Keratinocyte (primary cell): ENCODE results near the gene RHOB. TPM values are rescaled to one million over a fixed set of nuclear protein-coding genes. Genes with fewer than 3 reads are reported as not detected.

Experiments used
- DNase-seq: peaks from one replicate; pipeline ENCODE4 v3.0.0-alpha.2; 2011; ENCODE audit warnings: low read depth, missing footprints, low spot score
- FAIRE-seq: peaks from 2 replicates; lab custom pipeline; 2011; peaks lifted over from hg19 to GRCh38; lab: Jason Lieb, UNC
- H2AFZ ChIP-seq: 2 replicates; pipeline ENCODE4 v1.6.0; 2012; ENCODE audit warnings: low read length, control low read depth, inconsistent platforms; ENCODE audit not compliant: control insufficient read depth
- H3K27ac ChIP-seq: 2 replicates; pipeline ENCODE4 v1.5.1; 2011; ENCODE audit warnings: low read length; ENCODE audit not compliant: control insufficient read depth, insufficient read depth
- H3K27me3 ChIP-seq: 3 replicates; pipeline ENCODE4 v1.6.0; 2011; ENCODE audit warnings: low read length; ENCODE audit not compliant: control insufficient read depth, insufficient read depth; ENCODE audit errors: extremely low read depth
- H3K36me3 ChIP-seq, 2 experiments: 2 replicates in 1 of 2; 3 replicates in 1 of 2; pipeline ENCODE4 v1.5.1; 2011; ENCODE audit warnings: low read length in 2 of 2, mild to moderate bottlenecking in 1 of 2; ENCODE audit not compliant: control insufficient read depth in 2 of 2, insufficient read depth in 2 of 2; ENCODE audit errors: extremely low read depth in 1 of 2
- H3K4me1 ChIP-seq: 3 replicates; pipeline ENCODE4 v1.5.1; 2011; ENCODE audit warnings: low read length; ENCODE audit not compliant: control insufficient read depth, insufficient read depth; ENCODE audit errors: extremely low read depth
- H3K4me2 ChIP-seq: 3 replicates; pipeline ENCODE4 v1.6.0; 2011; ENCODE audit warnings: low read depth, low read length; ENCODE audit not compliant: control insufficient read depth, insufficient read depth; ENCODE audit errors: extremely low read depth
- H3K4me3 ChIP-seq, 3 experiments: fragments of 200-600 bp in 1 of 3; sonication (generic) in 1 of 3; 2 replicates in 2 of 3; 3 replicates in 1 of 3; pipeline ENCODE4 v1.5.1; 2011 to 2016; ENCODE audit warnings: low read length in 3 of 3, mild to moderate bottlenecking in 3 of 3, control low read depth in 2 of 3, inconsistent platforms in 1 of 3, low read depth in 1 of 3, mixed read lengths in 1 of 3, mixed run types in 1 of 3, moderate library complexity in 1 of 3; ENCODE audit not compliant: control insufficient read depth in 2 of 3, insufficient read depth in 2 of 3; ENCODE audit errors: extremely low read depth in 1 of 3
- H3K79me2 ChIP-seq: 2 replicates; pipeline ENCODE4 v1.6.0; 2012; ENCODE audit warnings: low read length; ENCODE audit not compliant: control insufficient read depth, insufficient read depth
- H3K9ac ChIP-seq: 3 replicates; pipeline ENCODE4 v1.6.0; 2011; ENCODE audit warnings: low read length; ENCODE audit not compliant: control insufficient read depth, insufficient read depth; ENCODE audit errors: extremely low read depth
- H3K9me1 ChIP-seq: 3 replicates; pipeline ENCODE4 v1.6.0; 2011; ENCODE audit warnings: low read length; ENCODE audit not compliant: control insufficient read depth, insufficient read depth; ENCODE audit errors: extremely low read depth
- H3K9me3 ChIP-seq: 2 replicates; pipeline ENCODE4 v1.5.1; 2012; ENCODE audit warnings: low read depth, low read length; ENCODE audit not compliant: control insufficient read depth
- H4K20me1 ChIP-seq: 3 replicates; pipeline ENCODE4 v1.6.0; 2011; ENCODE audit warnings: low read length; ENCODE audit not compliant: control insufficient read depth, insufficient read depth; ENCODE audit errors: extremely low read depth
- EZH2 ChIP-seq: IDR thresholded peaks from one replicate; pipeline ENCODE4 v1.6.1; 2012; ENCODE audit warnings: inconsistent platforms, mild to moderate bottlenecking, low read length, moderate library complexity
- dilution Hi-C: fragments of 300-500 bp; cut with MboI; formaldehyde crosslinking; loops from one replicate; pipeline ENCODE4 v1.7.0; 2020; ENCODE audit warnings: low sequenced_read_pairs; ENCODE audit not compliant: extremely low pct_ligation_motif_present
- polyA plus RNA-seq, 5 experiments: library from polyadenylated mRNA; depleted of rRNA in 3 of 5; stranded (reverse) in 3 of 5; stranded (forward) in 1 of 5; unstranded in 1 of 5; fragments of >200 nt; gene quantifications; 1 replicate in 1 of 5; 2 replicates in 3 of 5; 3 replicates in 1 of 5; pipeline versions ENCODE4 v1.2.1 to v1.2.3, GENCODE V29; 2011 to 2012; ENCODE audit warnings: missing spikeins in 2 of 5, low read depth in 1 of 5, low replicate concordance in 1 of 5
- TF ChIP-seq, protein P1 (sequence below), 3 experiments: IDR thresholded peaks in 1 of 3; conservative IDR thresholded peaks in 1 of 3; optimal IDR thresholded peaks in 1 of 3; 2 replicates in 2 of 3; 3 replicates in 1 of 3; pipeline versions ENCODE3 to v1.5.1; 2011; ENCODE audit warnings: low read length in 3 of 3, mild to moderate bottlenecking in 3 of 3, moderate library complexity in 2 of 3, control low read depth in 1 of 3, inconsistent platforms in 1 of 3; ENCODE audit not compliant: insufficient read depth in 2 of 3; ENCODE audit errors: extremely low read depth in 1 of 3

RHOB gene
- polyA plus RNA-seq, 1 donor (not counting 4 experiments of a cell fraction or from before 2014, with no cell fraction given) = 23.6 TPM

DNA sequence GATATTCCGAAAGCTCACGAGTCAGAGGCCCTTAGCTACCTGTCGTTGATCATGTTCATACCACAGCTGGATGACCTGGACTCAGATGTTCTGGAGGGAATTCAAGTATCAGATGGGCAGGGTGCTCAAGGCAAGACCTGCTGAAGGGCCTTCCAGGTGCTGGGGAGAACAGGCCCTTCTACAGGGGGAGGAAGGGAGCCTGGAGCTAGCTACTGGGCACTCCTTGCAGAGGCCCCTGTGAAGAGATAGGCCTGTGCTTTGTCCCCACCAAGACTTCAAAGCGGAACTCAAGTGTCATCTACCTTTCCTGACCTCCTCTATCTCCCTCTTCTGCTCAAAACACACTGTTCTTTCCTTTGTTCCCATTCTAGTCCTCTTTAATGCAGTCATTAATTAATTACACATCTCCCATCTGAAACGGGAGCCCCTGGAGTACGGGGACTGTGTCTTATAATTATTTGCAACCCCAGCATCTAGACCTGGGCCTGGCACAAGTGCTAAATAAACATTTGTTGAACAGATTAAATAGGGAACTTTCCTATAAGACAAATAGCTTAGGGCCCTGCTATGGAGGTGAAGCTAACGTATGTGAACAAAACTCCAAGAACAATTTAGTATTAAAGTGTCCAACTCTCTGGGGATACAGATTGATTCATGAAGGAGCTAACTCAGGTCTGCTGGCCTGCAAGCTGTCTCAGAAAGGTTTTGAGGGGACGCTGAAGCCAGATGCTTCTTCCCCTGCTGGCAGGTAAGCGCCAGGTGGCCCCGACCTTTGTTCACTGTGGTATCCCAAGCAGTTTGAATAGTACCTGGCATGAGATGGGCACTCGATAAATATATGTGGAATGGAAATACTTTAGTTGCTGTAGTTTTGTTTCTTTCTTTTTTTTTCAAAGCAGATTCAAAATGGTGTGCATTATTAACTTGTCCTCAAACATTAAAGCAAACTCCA, 22.0 kb downstream of the RHOB start:
- H3K4me3 ChIP-seq = no peak overlapping the region
- dilution Hi-C loops = no loop called here
- H3K4me1 ChIP-seq = peaks cover 9% of the 10 kb centered on the region
- H3K4me2 ChIP-seq = no peak overlapping the region
- H3K79me2 ChIP-seq = no peaks in the 10 kb centered on the region
- H3K9me1 ChIP-seq = no peaks in the 10 kb centered on the region
- H3K9ac ChIP-seq = no peak overlapping the region
- H2AFZ ChIP-seq = no peak overlapping the region
- H3K27ac ChIP-seq = no peak overlapping the region
- no peaks in the 10 kb centered on the region for H3K27me3 ChIP-seq
- DNase-seq (no peak), FAIRE-seq (no peak)
- no peaks in the 10 kb centered on the region for H4K20me1 ChIP-seq
- H3K36me3 ChIP-seq = no peaks in the 10 kb centered on the region
- no peaks in the 10 kb centered on the region for H3K9me3 ChIP-seq
- TF ChIP-seq EZH2 = no peak
- TF ChIP-seq, protein P1, sequence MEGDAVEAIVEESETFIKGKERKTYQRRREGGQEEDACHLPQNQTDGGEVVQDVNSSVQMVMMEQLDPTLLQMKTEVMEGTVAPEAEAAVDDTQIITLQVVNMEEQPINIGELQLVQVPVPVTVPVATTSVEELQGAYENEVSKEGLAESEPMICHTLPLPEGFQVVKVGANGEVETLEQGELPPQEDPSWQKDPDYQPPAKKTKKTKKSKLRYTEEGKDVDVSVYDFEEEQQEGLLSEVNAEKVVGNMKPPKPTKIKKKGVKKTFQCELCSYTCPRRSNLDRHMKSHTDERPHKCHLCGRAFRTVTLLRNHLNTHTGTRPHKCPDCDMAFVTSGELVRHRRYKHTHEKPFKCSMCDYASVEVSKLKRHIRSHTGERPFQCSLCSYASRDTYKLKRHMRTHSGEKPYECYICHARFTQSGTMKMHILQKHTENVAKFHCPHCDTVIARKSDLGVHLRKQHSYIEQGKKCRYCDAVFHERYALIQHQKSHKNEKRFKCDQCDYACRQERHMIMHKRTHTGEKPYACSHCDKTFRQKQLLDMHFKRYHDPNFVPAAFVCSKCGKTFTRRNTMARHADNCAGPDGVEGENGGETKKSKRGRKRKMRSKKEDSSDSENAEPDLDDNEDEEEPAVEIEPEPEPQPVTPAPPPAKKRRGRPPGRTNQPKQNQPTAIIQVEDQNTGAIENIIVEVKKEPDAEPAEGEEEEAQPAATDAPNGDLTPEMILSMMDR (optimal IDR thresholded peaks at IDR 0.05 in 1 of 3, IDR thresholded peaks at IDR 0.05 in 1 of 3, conservative IDR thresholded peaks at IDR 0.05 in 1 of 3; ENCODE audit: extremely low read depth in 1 of 3, insufficient read depth in 2 of 3, low read length in 3 of 3) = no peak

DNA sequence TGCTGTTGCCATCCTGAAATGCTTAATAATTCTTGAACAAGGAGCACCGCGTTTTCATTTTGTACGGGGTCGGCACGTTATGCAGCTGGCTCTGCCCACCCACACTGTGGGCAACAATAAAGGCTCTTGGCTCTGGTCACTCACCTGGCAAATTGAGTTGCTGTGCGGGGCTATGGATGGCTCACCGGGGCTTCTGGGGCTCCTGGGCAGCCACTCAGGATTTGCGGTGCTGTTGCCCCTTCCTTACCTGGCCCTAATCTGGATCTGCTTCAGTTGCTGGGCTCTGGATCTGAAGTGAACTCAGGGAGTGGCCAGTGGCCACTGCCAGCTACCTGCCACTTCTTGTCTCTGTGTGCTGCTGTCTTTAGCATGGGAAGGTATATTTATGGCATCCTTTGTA, 22.7 kb downstream of the RHOB start:
- no peak overlapping the region for H3K27ac ChIP-seq
- no peak overlapping the region for H3K4me3 ChIP-seq
- TF ChIP-seq, protein P1 (optimal IDR thresholded peaks at IDR 0.05 in 1 of 3, IDR thresholded peaks at IDR 0.05 in 1 of 3, conservative IDR thresholded peaks at IDR 0.05 in 1 of 3; ENCODE audit: extremely low read depth in 1 of 3, insufficient read depth in 2 of 3, low read length in 3 of 3) = no peak
- no peak for TF ChIP-seq EZH2
- no peak overlapping the region for H3K4me2 ChIP-seq
- dilution Hi-C loops = no loop called here
- no peaks in the 10 kb centered on the region for H4K20me1 ChIP-seq
- H3K36me3 ChIP-seq = no peaks in the 10 kb centered on the region
- H3K9me1 ChIP-seq = no peaks in the 10 kb centered on the region
- H3K9me3 ChIP-seq = no peaks in the 10 kb centered on the region
- H2AFZ ChIP-seq = no peak overlapping the region
- H3K27me3 ChIP-seq = no peaks in the 10 kb centered on the region
- H3K4me1 ChIP-seq = peaks cover 9% of the 10 kb centered on the region
- FAIRE-seq (no peak), DNase-seq (no peak)
- H3K79me2 ChIP-seq = no peaks in the 10 kb centered on the region
- no peak overlapping the region for H3K9ac ChIP-seq
